GM12865 (cell line): ENCODE data around the gene THOC5.

Experiments used
- DNase-seq: peaks from one replicate; pipeline ENCODE4 v3.0.0; 2010; ENCODE audit warnings: low read depth
- H3K4me3 ChIP-seq: 2 replicates; pipeline ENCODE4 v1.5.1; 2011; ENCODE audit warnings: mild to moderate bottlenecking, low read depth, low read length, control low read depth
- TF ChIP-seq, protein P1 (sequence below): IDR thresholded peaks from 2 replicates; pipeline ENCODE4 v1.5.1; 2011; ENCODE audit warnings: low read length, control low read depth, low read depth, inconsistent platforms; ENCODE audit not compliant: insufficient read depth; ENCODE audit errors: missing control alignments

THOC5 gene

GRCh38 chr22:29480512-29481264, 72.9 kb downstream of the THOC5 start:
- no peak overlapping the region for H3K4me3 ChIP-seq
- DNase-seq, result no peak
- TF ChIP-seq, protein P1, sequence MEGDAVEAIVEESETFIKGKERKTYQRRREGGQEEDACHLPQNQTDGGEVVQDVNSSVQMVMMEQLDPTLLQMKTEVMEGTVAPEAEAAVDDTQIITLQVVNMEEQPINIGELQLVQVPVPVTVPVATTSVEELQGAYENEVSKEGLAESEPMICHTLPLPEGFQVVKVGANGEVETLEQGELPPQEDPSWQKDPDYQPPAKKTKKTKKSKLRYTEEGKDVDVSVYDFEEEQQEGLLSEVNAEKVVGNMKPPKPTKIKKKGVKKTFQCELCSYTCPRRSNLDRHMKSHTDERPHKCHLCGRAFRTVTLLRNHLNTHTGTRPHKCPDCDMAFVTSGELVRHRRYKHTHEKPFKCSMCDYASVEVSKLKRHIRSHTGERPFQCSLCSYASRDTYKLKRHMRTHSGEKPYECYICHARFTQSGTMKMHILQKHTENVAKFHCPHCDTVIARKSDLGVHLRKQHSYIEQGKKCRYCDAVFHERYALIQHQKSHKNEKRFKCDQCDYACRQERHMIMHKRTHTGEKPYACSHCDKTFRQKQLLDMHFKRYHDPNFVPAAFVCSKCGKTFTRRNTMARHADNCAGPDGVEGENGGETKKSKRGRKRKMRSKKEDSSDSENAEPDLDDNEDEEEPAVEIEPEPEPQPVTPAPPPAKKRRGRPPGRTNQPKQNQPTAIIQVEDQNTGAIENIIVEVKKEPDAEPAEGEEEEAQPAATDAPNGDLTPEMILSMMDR, result no peak

DNA sequence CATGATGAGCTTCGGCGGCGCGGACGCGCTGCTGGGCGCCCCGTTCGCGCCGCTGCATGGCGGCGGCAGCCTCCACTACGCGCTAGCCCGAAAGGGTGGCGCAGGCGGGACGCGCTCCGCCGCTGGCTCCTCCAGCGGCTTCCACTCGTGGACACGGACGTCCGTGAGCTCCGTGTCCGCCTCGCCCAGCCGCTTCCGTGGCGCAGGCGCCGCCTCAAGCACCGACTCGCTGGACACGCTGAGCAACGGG, 73.4 kb downstream of the THOC5 start:
- no peak overlapping the region for H3K4me3 ChIP-seq
- DNase-seq, result no peak
- TF ChIP-seq, protein P1, result no peak

- TF ChIP-seq, protein P1, result no peak
- no peak for DNase-seq
- no peak within 1 kb of the TSS for H3K4me3 ChIP-seq
Observed at GRCh38 chr22:29479417-29480261, 73.9 kb downstream of the THOC5 start, which contains the start of gene NEFH. Gene NEFH, plus strand, starts transcription at chr22:29480218. Its CDS starts 45 bp downstream, at chr22:29480263.

GRCh38 chr22:29478326-29479276, 75.0 kb downstream of the THOC5 start:
- no peak overlapping the region for H3K4me3 ChIP-seq
- TF ChIP-seq, protein P1, result no peak
- DNase-seq, result no peak

- DNase-seq, result no peak
- H3K4me3 ChIP-seq, result no peak overlapping the region
- TF ChIP-seq, protein P1, result no peak
Observed at GRCh38 chr22:29477723-29478318, 75.7 kb downstream of the THOC5 start.

DNA sequence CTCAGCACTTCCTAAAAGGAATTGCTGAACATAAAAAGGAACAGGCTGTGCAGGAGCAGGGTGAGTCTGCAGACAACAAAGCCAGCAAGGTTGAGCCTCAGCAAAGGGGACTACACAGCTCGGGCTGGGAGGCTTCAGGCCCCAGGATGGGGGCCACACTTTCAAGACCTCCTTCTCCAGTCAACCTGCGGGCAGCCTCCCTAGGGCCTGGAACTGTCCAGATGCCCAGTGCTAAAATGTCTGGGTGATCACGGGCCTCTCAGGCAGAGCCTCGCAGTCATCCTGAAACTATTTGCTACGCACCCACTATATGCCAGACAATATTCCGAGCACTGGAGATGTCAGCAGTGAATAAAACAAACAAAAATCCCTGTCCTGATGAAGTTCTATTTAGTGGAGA, 77.4 kb downstream of the THOC5 start:
- TF ChIP-seq, protein P1, result no peak
- DNase-seq, result peak; percentile 10
- no peak overlapping the region for H3K4me3 ChIP-seq
